Stimulated activated CD4-positive, alpha-beta T cell treated with anti-CD3 and anti-CD28 coated beads, TNF-alpha, amount 100 ng/mL, for 1 hour (primary cell): ENCODE results near the gene SMU1.
A peak's percentile ranks its signal among the peaks of the same experiment; 100 is the strongest.
"Not testable (repeated sequence)": the region's sequence is repeated elsewhere in the genome, so short reads cannot be mapped to it uniquely, and the experiment has no call there.

Experiments
- DNase-seq, 3 donors: peaks; one replicate each; pipeline ENCODE4 v3.0.0-alpha.2; 2020; ENCODE audit warnings: low read depth in 3 of 3, low spot score in 1 of 3

Gene SMU1

GRCh38 chr9:33105959-33106358, 29.5 kb upstream of the SMU1 start:
- no peak for DNase-seq

DNA sequence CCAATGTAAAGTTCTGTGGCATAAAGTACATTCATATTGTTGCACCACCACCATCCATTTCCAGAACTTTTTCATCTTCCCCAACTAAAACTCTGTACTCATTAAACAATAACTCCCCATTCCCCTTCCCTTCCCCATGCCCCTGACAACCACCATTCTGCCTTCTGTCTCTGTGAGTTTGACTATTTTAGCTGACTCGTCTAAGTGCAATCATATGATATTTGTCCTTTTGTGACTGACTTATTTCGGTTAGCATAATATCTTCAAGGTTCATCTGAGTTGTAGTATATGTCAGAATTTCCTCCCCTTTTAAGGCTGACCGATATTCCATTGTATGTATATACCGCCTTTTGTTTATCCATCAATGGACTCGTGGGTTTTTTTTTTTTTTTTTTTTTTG, 29.0 kb upstream of the SMU1 start:
- DNase-seq, result no peak

DNA sequence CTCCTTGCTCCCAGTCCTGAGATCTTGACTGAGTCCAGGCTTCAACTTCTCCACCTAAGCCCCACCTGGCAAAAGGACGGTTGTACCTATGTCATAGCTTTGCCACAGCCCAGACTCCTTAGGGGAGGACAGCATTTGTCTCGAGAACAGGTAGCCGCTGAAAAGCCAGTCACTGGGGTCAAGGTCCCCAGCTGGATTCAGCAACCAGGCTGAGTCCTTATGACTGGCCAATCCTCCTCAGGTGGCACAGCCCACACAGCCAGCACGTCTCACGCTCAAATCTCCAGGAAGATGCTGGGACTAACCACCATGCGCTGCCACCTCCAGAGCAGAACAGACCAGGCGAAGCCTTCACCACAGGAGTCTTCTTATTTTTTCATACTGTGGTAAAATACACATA, 27.9 kb upstream of the SMU1 start:
- no peak for DNase-seq

DNA sequence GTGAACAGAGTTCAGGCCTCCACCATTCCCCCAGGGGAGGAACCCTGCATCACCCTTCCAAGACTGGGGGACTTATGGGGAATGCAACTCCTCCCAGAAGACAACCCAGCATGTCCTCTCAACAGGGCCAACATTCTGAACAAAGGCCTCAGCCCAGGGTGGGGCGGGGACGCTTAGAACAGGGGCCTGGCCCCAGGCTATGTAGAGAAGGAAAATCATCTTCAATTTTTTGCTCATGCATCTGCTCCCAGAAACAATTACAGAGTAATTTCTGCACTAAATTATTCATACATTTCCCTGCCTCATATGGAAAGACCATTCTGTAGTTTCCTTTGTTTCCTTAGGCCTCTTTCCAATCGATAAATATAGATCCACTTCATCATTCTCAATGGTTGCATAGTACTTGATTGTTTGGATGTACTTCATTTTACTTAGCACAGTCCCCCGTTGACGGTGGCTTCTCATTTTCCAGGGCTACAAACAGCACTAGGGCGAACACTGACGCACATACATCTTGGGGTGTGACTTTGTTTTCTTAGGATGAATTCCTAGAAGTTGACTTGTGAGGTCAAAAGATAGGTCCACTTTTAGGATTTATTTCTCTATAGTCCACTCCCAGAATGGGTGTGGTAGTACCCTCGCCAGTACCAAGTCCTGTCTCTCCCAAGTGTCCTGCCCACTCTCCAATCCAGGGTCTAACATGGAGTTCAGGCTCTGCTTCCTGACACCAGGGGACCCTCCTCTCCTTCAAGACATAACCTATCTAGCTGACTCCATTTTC, 27.2 kb upstream of the SMU1 start:
- no peak for DNase-seq

DNA sequence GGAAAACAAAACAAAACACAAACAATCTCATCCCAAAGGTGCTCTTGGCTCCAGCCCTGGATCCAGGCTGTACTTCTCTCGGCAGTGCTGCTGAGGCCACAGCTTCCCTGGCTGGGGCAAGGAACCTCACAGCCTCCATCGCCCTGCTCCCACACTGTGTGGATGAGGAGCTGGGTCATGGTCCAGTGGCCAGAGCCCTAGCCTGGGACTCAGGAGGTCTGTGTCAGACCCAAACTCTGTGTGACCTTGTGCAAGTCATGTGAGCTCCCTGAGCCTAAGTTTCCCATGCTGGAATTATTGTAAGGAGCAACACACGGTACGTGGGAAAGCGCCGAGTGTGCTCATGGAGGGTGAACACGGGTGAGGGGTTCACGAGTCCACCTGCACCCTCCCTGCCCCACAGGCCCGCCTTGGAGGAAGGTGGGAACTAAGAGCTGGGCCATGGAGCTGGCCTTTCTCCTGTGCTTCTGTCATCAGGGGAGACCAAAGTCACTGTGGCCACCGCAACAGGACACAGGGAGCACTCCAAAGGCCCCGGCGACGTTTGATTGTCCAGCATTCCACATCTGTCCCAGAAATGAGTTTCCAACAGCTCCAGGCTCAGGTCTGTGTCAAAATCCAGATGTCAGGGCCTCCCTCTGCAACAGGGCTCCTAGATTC, 26.2 kb upstream of the SMU1 start:
- no peak for DNase-seq

DNA sequence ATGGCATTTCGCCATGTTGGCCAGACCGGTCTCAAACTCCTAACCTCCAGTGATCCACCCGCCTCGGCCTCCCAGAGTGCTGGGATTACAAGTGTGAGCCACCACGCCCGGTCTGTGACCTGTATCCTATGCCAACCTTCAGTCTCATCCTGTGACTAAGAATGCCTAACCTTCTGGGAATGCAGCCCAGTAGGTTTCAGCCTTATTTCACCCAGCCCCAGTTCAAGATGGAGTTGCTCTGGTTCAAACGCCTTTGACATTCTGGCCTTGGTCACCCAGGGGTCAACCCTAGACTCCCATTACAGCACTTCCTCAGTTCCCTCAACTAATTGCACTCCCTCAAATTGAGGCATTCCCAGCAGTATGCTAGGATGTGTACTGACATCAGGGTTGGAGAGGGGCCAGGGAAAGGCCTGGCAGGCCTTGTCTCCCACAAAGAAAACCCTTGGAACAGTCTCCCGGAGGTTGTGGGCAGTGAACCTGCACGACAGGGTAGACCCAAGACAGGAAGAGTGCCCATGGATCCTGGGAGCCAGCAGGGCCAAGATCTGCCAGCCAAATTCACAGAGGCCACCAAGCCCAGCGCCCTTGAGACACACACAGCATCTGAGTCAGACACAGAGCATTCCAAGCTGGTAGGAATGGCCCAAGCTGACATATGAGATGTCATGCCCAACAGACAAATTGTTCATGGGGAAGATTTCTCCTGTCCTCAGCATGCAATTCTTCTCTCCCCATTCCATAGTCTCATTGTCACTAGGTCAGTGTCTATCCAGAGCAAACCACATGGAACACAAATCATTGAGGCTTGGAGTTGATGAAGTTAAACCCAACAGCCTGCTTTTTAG, 24.9 kb upstream of the SMU1 start:
- no peak for DNase-seq

- DNase-seq, result no peak
These were observed 23.3 kb upstream of the SMU1 start for GRCh38 chr9:33099754-33100153.

- no peak for DNase-seq
These were observed 20.7 kb upstream of the SMU1 start for GRCh38 chr9:33097192-33097591.

GRCh38 chr9:33092634-33093033, 16.2 kb upstream of the SMU1 start:
- DNase-seq, result no peak

GRCh38 chr9:33085672-33086071, 9.2 kb upstream of the SMU1 start:
- not testable (repeated sequence) for DNase-seq

DNA sequence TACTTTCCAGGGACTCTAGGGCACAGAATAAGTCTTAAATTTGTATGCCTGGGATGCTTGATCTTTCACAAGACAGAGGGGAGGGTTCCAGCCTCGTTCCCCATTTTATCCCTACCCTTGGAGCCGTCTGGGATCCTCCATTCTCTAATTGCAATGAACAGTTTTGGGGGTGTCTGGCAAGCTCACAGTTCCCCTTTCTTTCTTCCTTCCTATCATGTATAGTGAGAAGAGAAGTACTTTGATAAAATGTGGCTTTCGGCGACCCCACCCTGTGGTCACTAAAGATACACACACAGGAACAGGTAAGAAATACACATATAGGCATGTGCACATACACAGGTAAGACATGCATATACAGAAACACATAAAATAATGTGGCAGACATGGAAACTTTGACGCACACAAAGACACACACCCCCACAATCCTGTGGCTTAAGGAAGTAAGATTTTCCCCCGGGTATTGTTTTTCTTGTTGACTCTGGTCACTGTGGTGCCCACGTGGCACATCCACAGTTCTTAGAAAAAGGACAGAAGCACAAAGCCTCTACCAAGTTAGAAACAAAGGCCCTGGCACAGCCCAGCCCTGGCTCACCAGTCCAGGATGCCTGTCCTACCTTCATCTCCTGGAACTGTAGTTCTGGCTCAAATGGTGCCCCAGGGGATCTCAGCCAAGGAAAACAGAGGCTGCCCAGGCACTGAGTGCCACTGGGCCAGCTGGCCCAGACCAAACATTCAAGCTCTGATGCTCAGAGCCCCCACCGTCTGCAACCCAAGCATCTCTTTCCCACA, 6.3 kb upstream of the SMU1 start:
- no peak for DNase-seq

- no peak for DNase-seq
These were observed 5.7 kb upstream of the SMU1 start for GRCh38 chr9:33082128-33082527.

- DNase-seq, result peak in 2 of 3 donors; percentile 25 to 29
These were observed 4.8 kb upstream of the SMU1 start for GRCh38 chr9:33081128-33081851.

DNA sequence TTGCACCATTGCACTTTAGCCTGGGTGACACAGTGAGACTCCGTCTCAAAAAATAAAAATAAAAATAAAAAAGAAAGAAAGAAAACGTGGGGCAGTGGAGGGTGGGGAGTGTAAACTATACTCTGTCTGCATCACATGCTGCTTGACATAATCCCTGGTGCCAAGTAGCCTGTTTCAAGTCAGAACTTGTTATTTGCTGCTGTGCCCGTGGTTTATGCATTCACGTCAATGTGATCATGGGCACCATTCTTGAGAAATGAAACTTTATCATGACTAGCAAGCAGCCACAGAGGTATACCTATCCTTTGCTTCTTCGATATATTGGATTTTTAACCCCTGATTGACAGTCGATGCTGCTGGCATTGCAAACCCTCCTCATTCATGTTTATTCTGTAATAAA, 4.1 kb upstream of the SMU1 start:
- DNase-seq, result no peak

DNA sequence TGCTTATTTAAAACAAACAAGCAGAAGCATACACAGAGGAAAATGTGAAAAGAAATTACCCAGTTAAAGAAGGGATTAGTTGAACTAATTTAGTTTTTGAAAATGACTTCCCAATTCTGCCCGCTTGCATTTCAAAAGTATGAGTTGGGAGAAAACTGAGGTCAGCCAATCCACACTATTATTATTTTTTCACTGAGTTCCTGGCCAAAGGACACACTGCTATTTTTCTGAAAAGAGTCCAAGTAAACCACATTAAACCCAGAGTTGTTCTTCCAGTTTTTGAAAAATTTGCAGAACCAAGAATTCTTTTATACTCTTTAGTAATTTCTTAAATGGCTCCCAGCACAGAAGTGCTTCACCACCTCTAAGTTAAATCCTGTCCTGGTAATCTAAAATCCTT, 7.5 kb downstream of the SMU1 start:
- DNase-seq, result no peak

DNA sequence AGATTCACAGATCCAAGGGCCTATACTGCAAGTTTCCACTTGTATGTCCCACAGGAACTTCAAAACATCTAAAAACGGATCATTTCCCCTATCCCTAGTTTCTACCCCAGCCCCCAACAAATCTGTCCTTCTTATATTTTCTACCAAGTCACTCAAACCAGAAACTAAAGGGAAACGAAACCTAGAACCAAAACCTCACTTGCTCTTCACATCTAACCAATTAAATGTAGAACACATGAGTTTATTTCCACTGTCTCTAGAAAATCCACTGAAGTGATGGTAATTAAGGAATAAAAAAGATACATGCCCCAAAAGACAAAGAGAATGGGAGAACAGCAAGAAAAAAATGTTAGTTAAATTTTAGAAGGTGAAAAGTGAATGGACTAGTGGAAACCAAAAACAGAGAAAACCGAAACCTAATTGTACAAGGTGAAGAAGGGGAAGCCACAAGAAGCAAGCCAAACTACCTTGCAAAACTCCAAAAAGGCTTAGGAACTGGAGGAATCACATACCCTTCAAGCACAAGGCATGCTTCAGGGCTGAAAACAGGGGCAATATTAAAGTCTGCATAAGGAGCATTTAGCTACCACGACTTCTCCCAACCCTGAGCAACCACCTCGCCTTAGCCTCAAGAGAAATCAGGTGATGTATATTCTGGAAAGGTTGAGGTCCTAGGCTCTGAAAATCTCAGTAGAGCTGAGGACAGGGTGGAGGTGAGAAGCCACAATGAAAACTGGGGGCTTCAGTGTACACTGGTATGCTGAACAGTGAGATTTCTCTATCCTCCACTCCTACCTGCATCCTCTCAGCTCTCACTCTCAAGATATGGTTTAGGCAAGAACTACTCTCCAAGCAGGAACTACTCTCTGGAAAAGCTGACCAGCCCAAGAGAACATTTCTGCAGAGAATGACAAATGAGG, 11.1 kb downstream of the SMU1 start:
- no peak for DNase-seq

DNA sequence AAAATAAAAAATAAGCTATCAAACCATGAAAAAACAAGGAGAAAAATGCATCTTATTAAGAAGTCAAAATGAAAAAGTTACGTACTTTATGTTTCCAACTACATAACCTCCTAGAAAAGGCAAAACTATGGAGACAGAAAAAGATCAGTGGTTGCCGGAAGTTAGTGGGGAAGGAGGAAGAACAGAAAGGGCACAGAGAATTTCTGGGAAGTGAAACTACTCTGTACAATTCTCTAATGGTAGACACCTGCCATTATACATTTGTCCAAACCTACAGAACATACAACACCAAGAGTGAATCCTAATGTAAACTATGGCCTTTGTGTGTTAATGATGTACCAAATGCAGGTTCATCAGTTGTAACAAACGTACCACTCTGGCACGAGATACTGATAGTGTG, 25.3 kb downstream of the SMU1 start:
- DNase-seq, result no peak

DNA sequence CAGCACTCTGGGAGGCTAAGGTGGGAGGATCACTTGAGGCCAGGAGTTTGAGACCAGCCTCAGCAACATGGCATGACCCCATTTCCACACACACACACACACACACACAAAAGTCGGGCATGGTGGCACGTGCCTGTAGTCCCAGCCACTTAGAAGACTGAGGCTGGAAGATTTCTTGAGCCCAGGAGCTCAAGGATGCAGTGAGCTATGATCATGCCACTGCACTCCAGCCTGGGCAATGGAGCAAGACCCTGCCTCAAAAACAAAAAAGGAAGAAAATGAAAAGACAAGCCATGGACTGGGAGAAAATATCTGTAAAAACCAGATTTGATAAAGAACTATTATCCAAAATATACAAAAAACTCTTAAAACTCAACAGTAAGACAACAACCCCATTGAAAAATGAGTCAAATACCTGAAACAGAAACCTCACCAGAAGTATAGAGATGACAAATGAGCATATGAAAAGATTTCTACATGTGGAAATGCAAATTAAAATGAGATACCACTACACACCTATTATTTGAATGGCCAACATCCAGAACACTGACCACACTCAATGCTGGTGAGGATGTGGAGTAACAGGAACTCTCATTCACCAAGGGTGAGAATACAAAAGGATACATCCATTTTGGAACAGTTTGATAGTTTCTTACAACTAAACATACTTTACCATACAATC, 26.7 kb downstream of the SMU1 start:
- no peak for DNase-seq

DNA sequence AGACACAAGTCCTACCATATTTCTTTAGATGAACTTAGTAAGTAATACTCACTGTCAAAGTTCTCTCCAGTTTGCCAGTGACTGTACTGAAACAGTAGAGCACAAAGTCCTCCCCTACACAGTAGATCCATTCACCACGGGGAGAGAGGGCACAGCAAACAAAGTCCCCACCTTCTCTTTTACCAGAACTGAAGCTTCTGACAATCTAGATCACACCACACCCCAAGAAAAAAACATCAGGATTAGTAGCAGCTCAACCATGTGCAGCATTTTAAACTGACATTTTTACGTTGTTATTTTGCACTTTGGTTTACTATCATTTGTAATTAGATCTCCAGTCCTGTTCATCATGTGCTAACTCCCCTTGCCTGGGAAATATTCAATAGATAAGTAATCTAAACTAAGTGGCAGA, 28.4 kb downstream of the SMU1 start:
- DNase-seq, result no peak
